ENCODE results near the gene ITGB5. TPM values are rescaled to one million over a fixed set of nuclear protein-coding genes. Genes with fewer than 3 reads are reported as not detected.

The ITGB5 gene
- total RNA-seq, 1 experiment from 2014 or later, result 339 TPM

DNA sequence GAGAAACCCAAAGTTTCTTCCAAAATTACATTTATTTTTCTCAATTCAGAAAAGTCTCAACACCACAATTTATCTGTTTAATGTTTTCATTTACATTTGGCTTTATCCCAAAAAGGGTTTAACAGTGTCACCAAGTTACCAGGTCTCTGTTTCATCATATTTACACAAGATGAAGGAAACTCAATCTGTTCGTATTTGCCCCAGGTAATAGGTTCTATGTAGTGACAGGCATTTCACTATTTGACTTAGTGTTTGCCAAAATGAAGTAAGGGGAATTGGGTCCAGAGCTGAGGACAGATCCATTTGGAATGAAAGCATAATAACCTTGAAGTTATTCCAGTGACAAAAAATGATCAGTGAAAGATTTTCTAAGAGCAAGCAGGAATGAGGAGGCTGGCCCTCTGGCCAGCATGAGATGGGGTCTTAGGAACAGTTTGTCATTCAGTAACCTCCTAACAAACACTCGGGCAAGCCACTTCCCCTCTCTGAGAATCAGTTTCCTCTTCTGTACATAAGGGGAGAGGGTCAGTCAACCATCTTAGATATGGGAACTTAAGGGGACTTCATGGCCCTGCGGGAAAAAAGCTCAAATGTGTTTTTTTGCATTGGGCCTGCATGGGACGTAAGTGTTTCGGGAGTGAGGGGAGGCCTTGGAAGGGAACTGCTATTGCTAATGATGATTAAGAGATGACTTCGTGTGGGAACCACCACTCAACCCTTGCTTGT is 125.1 kb downstream of the ITGB5 start:
- Mint-ChIP-seq H3K36me3 (peaks cover 43% of the 10 kb centered on the region), H3K27ac (peak overlapping the region; percentile 47), H3K27me3 (ENCODE audit: low read depth) (no peaks in the 10 kb centered on the region), H3K4me1 (peaks cover 40% of the 10 kb centered on the region), H3K4me3 (no peak overlapping the region), H3K9me3 (no peaks in the 10 kb centered on the region)
- DNase-seq (ENCODE audit: low spot score) (no peak), ATAC-seq (no peak)
- POLR2A ChIA-PET, result no interaction called here
- TF ChIP-seq, protein P1, sequence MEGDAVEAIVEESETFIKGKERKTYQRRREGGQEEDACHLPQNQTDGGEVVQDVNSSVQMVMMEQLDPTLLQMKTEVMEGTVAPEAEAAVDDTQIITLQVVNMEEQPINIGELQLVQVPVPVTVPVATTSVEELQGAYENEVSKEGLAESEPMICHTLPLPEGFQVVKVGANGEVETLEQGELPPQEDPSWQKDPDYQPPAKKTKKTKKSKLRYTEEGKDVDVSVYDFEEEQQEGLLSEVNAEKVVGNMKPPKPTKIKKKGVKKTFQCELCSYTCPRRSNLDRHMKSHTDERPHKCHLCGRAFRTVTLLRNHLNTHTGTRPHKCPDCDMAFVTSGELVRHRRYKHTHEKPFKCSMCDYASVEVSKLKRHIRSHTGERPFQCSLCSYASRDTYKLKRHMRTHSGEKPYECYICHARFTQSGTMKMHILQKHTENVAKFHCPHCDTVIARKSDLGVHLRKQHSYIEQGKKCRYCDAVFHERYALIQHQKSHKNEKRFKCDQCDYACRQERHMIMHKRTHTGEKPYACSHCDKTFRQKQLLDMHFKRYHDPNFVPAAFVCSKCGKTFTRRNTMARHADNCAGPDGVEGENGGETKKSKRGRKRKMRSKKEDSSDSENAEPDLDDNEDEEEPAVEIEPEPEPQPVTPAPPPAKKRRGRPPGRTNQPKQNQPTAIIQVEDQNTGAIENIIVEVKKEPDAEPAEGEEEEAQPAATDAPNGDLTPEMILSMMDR (IDR thresholded peaks at IDR 0.05), result no peak
- TF ChIP-seq ZNF232 (CRISPR knock-in tag; IDR thresholded peaks at IDR 0.05) (no peak), TEAD4 (CRISPR knock-in tag; IDR thresholded peaks at IDR 0.05) (no peak), NR2C2 (CRISPR knock-in tag; IDR thresholded peaks at IDR 0.05) (no peak), ZNF219 (CRISPR knock-in tag; IDR thresholded peaks at IDR 0.05; ENCODE audit: borderline replicate concordance) (no peak)
- TF ChIP-seq, protein P2, sequence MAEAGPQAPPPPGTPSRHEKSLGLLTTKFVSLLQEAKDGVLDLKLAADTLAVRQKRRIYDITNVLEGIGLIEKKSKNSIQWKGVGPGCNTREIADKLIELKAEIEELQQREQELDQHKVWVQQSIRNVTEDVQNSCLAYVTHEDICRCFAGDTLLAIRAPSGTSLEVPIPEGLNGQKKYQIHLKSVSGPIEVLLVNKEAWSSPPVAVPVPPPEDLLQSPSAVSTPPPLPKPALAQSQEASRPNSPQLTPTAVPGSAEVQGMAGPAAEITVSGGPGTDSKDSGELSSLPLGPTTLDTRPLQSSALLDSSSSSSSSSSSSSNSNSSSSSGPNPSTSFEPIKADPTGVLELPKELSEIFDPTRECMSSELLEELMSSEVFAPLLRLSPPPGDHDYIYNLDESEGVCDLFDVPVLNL (CRISPR knock-in tag; IDR thresholded peaks at IDR 0.05; ENCODE audit: borderline replicate concordance, low read depth), result no peak
- TF ChIP-seq, protein P3, sequence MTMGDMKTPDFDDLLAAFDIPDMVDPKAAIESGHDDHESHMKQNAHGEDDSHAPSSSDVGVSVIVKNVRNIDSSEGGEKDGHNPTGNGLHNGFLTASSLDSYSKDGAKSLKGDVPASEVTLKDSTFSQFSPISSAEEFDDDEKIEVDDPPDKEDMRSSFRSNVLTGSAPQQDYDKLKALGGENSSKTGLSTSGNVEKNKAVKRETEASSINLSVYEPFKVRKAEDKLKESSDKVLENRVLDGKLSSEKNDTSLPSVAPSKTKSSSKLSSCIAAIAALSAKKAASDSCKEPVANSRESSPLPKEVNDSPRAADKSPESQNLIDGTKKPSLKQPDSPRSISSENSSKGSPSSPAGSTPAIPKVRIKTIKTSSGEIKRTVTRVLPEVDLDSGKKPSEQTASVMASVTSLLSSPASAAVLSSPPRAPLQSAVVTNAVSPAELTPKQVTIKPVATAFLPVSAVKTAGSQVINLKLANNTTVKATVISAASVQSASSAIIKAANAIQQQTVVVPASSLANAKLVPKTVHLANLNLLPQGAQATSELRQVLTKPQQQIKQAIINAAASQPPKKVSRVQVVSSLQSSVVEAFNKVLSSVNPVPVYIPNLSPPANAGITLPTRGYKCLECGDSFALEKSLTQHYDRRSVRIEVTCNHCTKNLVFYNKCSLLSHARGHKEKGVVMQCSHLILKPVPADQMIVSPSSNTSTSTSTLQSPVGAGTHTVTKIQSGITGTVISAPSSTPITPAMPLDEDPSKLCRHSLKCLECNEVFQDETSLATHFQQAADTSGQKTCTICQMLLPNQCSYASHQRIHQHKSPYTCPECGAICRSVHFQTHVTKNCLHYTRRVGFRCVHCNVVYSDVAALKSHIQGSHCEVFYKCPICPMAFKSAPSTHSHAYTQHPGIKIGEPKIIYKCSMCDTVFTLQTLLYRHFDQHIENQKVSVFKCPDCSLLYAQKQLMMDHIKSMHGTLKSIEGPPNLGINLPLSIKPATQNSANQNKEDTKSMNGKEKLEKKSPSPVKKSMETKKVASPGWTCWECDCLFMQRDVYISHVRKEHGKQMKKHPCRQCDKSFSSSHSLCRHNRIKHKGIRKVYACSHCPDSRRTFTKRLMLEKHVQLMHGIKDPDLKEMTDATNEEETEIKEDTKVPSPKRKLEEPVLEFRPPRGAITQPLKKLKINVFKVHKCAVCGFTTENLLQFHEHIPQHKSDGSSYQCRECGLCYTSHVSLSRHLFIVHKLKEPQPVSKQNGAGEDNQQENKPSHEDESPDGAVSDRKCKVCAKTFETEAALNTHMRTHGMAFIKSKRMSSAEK (CRISPR knock-in tag; IDR thresholded peaks at IDR 0.05; ENCODE audit: borderline replicate concordance), result no peak
- TF ChIP-seq, protein P4, sequence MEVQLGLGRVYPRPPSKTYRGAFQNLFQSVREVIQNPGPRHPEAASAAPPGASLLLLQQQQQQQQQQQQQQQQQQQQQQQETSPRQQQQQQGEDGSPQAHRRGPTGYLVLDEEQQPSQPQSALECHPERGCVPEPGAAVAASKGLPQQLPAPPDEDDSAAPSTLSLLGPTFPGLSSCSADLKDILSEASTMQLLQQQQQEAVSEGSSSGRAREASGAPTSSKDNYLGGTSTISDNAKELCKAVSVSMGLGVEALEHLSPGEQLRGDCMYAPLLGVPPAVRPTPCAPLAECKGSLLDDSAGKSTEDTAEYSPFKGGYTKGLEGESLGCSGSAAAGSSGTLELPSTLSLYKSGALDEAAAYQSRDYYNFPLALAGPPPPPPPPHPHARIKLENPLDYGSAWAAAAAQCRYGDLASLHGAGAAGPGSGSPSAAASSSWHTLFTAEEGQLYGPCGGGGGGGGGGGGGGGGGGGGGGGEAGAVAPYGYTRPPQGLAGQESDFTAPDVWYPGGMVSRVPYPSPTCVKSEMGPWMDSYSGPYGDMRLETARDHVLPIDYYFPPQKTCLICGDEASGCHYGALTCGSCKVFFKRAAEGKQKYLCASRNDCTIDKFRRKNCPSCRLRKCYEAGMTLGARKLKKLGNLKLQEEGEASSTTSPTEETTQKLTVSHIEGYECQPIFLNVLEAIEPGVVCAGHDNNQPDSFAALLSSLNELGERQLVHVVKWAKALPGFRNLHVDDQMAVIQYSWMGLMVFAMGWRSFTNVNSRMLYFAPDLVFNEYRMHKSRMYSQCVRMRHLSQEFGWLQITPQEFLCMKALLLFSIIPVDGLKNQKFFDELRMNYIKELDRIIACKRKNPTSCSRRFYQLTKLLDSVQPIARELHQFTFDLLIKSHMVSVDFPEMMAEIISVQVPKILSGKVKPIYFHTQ (CRISPR knock-in tag; IDR thresholded peaks at IDR 0.05), result no peak
- TF ChIP-seq, protein P5, sequence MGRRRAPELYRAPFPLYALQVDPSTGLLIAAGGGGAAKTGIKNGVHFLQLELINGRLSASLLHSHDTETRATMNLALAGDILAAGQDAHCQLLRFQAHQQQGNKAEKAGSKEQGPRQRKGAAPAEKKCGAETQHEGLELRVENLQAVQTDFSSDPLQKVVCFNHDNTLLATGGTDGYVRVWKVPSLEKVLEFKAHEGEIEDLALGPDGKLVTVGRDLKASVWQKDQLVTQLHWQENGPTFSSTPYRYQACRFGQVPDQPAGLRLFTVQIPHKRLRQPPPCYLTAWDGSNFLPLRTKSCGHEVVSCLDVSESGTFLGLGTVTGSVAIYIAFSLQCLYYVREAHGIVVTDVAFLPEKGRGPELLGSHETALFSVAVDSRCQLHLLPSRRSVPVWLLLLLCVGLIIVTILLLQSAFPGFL (CRISPR knock-in tag; IDR thresholded peaks at IDR 0.05; ENCODE audit: borderline replicate concordance), result no peak
- TF ChIP-seq, protein P6, sequence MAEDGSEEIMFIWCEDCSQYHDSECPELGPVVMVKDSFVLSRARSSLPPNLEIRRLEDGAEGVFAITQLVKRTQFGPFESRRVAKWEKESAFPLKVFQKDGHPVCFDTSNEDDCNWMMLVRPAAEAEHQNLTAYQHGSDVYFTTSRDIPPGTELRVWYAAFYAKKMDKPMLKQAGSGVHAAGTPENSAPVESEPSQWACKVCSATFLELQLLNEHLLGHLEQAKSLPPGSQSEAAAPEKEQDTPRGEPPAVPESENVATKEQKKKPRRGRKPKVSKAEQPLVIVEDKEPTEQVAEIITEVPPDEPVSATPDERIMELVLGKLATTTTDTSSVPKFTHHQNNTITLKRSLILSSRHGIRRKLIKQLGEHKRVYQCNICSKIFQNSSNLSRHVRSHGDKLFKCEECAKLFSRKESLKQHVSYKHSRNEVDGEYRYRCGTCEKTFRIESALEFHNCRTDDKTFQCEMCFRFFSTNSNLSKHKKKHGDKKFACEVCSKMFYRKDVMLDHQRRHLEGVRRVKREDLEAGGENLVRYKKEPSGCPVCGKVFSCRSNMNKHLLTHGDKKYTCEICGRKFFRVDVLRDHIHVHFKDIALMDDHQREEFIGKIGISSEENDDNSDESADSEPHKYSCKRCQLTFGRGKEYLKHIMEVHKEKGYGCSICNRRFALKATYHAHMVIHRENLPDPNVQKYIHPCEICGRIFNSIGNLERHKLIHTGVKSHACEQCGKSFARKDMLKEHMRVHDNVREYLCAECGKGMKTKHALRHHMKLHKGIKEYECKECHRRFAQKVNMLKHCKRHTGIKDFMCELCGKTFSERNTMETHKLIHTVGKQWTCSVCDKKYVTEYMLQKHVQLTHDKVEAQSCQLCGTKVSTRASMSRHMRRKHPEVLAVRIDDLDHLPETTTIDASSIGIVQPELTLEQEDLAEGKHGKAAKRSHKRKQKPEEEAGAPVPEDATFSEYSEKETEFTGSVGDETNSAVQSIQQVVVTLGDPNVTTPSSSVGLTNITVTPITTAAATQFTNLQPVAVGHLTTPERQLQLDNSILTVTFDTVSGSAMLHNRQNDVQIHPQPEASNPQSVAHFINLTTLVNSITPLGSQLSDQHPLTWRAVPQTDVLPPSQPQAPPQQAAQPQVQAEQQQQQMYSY (CRISPR knock-in tag; IDR thresholded peaks at IDR 0.05), result no peak
- CTCF ChIA-PET, result interaction anchor here (0.6 to 4.1 kb wide), 15 partner anchors 9 to 450 kb away, joined by 3 to 51 read pairs (median 9); partner anchors contain the start of gene SLC12A8

All from WTC11 (cell line).